Neural crest cell (in vitro differentiated cells): ENCODE data around the gene WDR18. TPM values are rescaled to one million over a fixed set of nuclear protein-coding genes. Genes with fewer than 3 reads are reported as not detected.

ENCODE experiments used
- DNase-seq: peaks from one replicate; pipeline ENCODE4 v3.0.0; 2021; ENCODE audit warnings: low read depth, mixed read lengths, low spot score
- H3K27ac Mint-ChIP-seq: one replicate; pipeline ENCODE4 v1.8.0; 2021; ENCODE audit warnings: mild to moderate bottlenecking, mixed read lengths; ENCODE audit not compliant: unreplicated experiment
- H3K27me3 Mint-ChIP-seq: 2 replicates; pipeline ENCODE4 v1.8.0; 2021; ENCODE audit warnings: low read depth, mild to moderate bottlenecking, mixed read lengths
- H3K36me3 Mint-ChIP-seq: 2 replicates; pipeline ENCODE4 v1.8.0; 2021; ENCODE audit warnings: low read depth, mild to moderate bottlenecking, mixed read lengths
- H3K4me1 Mint-ChIP-seq: 2 replicates; pipeline ENCODE4 v1.8.0; 2021; ENCODE audit warnings: mixed read lengths
- H3K4me3 Mint-ChIP-seq: one replicate; pipeline ENCODE4 v1.8.0; 2021; ENCODE audit warnings: mild to moderate bottlenecking, mixed read lengths
- H3K9me3 Mint-ChIP-seq: 2 replicates; pipeline ENCODE4 v1.8.0; 2021; ENCODE audit warnings: mixed read lengths
- CTCF ChIP-seq: fragments of 200-600 bp; sonication (generic); conservative IDR thresholded peaks from 2 replicates; pipeline ENCODE4 v1.5.0; 2021; ENCODE audit warnings: antibody characterized with exemption, mild to moderate bottlenecking
- total RNA-seq: library from RNA; stranded (reverse); gene quantifications from 2 replicates; pipeline ENCODE4 v1.2.1, GENCODE V29; 2021

The WDR18 gene
- total RNA-seq, 1 donor from 2014 or later: 65.2 TPM

- DNase-seq: no peak
- no peak overlapping the region for H3K27ac Mint-ChIP-seq
- H3K27me3 Mint-ChIP-seq: peaks cover 45% of the 10 kb centered on the region
- H3K9me3 Mint-ChIP-seq: no peaks in the 10 kb centered on the region
- no peak overlapping the region for H3K4me3 Mint-ChIP-seq
- H3K36me3 Mint-ChIP-seq: peaks cover 16% of the 10 kb centered on the region
- TF ChIP-seq CTCF: no peak
- H3K4me1 Mint-ChIP-seq: peaks cover 19% of the 10 kb centered on the region
These were observed 40.5 kb upstream of the WDR18 start for GRCh38 chr19:943551-944170.

- H3K27ac Mint-ChIP-seq: no peak overlapping the region
- peaks cover 19% of the 10 kb centered on the region for H3K4me1 Mint-ChIP-seq
- H3K36me3 Mint-ChIP-seq: peaks cover 16% of the 10 kb centered on the region
- H3K4me3 Mint-ChIP-seq: no peak overlapping the region
- H3K27me3 Mint-ChIP-seq: peaks cover 44% of the 10 kb centered on the region
- H3K9me3 Mint-ChIP-seq: no peaks in the 10 kb centered on the region
- no peak for DNase-seq
- no peak for TF ChIP-seq CTCF
These were observed 40.0 kb upstream of the WDR18 start for GRCh38 chr19:944171-944567.

- Mint-ChIP-seq H3K27ac (no peak overlapping the region), H3K27me3 (peaks cover 38% of the 10 kb centered on the region), H3K4me1 (peaks cover 14% of the 10 kb centered on the region), H3K36me3 (peaks cover 13% of the 10 kb centered on the region), H3K4me3 (no peak overlapping the region), H3K9me3 (no peaks in the 10 kb centered on the region)
- no peak for TF ChIP-seq CTCF
- DNase-seq: no peak
These were observed 39.4 kb upstream of the WDR18 start for GRCh38 chr19:944663-945241.

- Mint-ChIP-seq H3K36me3 (peaks cover 7% of the 10 kb centered on the region), H3K4me3 (no peak overlapping the region), H3K4me1 (peaks cover 7% of the 10 kb centered on the region), H3K9me3 (no peaks in the 10 kb centered on the region), H3K27me3 (peaks cover 34% of the 10 kb centered on the region), H3K27ac (no peak overlapping the region)
- TF ChIP-seq CTCF: no peak
- DNase-seq: no peak
These were observed 38.5 kb upstream of the WDR18 start for GRCh38 chr19:945401-946252.

- Mint-ChIP-seq H3K27ac (no peak overlapping the region), H3K9me3 (no peaks in the 10 kb centered on the region), H3K4me3 (no peak overlapping the region), H3K4me1 (peaks cover 4% of the 10 kb centered on the region), H3K27me3 (peaks cover 32% of the 10 kb centered on the region), H3K36me3 (peaks cover 3% of the 10 kb centered on the region)
- no peak for DNase-seq
- no peak for TF ChIP-seq CTCF
These were observed 36.9 kb upstream of the WDR18 start for GRCh38 chr19:947090-947706.
